ENCODE measurements around the gene TANGO6.
"Not testable (repeated sequence)": the region's sequence is repeated elsewhere in the genome, so short reads cannot be mapped to it uniquely, and the experiment has no call there.

Gene TANGO6

DNA sequence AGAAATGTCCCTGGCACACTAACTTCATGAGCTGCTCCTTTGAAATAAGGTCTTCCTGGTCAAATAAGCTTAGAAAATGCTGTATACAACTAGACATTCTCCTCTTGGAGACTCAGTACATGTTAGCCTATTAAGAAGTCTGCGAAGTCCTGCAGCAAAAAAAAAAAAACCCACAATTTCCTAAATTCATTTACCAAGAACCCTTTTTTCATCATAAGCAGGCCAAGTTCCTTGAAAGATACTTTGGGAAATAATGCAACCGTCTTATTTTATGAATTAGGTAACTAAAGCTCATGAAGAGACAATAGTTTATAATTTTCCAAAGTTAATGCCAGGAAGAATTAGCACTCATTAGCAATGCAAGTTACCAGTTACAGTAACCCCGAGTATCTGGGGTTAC is 213.1 kb downstream of the TANGO6 start:
- no peak for DNase-seq (ENCODE audit: low read depth in 2 of 2)

DNA sequence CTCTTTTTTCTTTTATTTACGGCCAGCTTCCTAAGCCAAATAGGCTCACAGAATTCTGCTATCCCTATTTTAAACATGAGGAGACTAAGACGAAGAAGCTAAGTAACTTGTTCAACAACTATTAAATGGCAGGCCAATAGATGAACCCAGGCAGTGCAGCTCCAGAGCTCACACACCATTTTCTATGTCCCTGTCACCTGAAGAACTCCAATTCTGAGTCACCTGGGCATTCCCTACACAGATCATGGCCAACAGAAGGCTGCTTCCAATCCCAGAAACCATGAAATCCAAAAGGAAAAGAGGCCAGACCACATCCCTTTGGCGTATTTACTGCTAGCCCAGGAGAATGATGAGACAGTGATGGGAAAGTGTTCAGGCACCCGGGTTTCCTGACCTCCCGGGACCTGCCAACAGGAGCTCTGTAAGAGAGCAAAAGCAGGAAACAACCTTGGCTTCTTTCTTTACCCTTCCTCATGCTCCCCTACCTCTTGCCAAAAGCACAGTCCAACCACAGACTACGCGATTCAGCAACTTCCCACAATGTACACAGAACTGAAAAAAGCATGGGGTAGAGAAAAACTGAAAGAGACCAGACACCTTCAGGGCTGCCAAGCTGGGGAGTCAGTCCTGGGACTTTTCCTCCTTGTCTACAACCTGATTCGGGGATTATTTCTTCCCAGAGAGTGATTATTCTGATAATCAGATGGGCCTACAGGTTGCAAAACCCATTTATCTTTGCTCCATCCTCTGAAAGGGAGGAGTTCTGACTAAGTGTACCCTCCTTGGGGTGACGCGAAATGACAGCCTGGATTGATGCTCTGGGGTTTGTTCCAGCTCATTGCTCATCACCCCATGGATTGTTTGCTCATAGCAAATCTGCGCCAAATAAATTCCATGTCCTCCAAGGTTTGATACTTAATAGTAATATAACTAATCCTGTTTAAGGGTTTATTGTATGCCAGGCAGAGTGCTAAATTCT is 214.4 kb downstream of the TANGO6 start:
- no peak for DNase-seq (ENCODE audit: low read depth in 2 of 2)

DNA sequence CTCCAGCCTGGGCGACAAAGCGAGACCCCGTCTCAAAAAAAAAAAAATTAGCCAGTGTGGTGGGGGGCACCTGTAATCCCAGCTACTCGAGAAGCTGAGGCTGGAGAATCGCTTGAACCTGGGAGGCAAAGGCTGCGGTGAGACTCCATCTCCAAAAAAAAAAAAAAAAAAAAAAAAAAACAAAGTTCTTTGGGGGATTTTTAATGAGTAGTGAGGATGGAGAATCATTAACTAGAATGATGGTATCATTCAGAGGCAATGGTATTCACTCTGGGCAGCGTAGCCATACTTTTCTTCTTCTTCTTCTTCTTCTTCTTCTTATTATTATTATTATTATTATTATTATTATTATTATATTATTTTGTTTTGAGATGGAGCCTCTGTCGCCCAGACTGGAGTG is 220.2 kb downstream of the TANGO6 start:
- not testable (repeated sequence) for DNase-seq (ENCODE audit: low read depth in 2 of 2)

DNA sequence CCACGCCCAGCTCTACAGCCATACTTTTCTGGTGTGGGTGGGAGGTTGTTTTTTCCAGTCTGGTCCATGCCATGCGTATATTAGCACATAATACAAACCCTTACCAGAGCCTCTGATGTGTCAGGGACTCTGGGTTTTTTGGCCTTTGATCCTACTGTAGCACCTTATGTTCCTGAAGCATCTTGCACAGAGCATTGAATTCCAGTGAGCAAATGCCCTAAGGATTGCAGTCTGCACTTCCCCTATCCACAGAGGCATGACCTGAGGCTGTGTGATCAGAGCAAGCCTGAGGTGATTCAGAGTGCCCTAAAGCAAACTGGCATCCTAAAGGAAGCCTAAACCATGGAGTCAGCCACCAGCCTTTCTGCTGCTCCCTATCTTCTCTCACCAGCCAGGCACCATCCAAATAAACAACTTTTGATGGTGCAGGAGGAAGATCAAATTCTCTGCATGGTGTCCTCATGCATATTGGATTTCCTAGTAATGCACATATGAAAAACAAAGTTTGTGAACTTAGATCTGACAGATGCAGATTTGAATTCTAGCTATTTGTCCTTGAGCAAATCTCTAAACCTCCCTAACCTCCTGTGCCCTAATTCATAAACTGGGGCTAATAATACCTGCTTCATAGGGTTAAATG is 220.9 kb downstream of the TANGO6 start:
- DNase-seq (ENCODE audit: low read depth in 2 of 2), result no peak

DNA sequence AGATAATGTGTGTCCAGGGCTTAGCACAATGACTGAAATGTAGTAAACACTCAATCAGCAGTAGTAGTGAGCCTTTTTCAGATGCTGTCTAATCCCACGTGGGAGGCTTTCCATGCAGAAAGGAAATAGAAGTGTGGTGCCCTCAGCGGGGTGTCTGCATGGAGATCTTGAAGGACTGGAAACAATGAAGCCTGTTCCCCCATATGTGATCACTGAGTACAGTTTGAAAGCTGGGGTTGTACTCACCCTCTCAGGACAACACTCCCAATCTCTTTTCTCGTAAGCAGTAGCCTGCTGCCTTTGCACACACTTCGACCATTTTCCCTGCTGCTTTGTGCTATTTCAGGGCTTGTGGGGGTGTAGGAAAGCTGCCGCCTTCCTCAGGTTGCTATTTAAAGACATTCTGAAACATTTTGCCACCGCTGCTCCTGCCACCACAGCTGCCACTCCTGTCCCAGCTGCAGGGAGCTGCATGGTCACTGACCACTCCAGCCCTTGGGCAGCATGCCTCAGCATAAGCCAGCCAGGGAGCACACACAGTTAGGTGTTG is 221.5 kb downstream of the TANGO6 start:
- DNase-seq (ENCODE audit: low read depth in 2 of 2), result no peak

DNA sequence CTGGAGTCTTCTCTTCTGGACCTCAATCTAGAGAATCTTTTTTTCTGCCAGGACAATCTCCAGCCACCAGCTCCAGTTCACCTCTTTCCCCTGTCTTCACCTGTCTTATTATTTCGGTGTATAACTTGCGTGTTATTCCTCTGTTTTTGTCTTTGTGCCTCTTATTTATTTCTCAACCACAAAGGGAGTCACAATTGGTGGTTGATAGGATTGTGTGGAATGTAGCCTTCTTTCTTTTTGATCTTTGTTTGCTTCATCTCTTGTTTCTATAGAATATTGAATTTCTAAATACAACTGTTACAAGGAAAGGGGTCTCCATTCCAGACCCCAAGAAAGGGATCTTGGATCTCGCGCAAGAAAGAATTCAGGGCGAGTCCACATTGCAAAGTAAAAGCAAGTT is 226.2 kb downstream of the TANGO6 start:
- no peak for DNase-seq (ENCODE audit: low read depth in 2 of 2)

DNA sequence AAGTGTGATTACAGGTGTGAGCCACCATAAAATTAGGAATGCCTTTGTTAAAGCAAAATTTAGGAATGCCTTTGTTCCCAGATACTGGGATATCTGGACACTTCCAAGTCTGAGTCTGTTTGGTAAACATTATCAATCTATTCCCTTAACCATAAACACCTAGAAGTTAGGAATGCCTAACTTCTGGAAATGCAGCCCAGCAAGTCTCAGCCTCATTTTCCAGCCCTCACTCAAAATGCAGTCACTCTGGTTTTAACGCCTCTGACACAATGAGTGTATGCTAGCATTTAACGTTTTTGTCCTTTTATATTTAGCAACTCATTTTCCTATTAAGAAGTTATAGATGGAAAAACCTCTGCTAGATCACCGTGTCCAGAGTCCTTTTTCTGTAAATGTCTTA is 227.7 kb downstream of the TANGO6 start:
- DNase-seq (ENCODE audit: low read depth in 2 of 2), result no peak

DNA sequence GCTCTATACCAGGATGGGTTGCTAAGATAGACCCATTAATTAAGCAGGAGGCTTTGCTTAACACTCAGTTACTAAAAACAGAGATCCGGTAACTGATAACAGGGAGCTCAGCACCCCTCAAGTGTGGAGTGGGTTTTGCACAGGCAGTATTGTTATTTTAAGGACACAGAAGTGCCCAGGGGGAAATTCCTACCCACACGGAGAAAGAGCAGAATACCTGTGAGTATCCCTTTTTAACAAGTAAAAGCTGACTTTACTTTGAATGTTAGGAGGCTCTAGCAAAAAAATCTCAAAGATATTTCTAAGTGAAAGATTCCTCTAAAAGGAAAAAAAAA is 229.3 kb downstream of the TANGO6 start:
- no peak for DNase-seq (ENCODE audit: low read depth in 2 of 2)

DNA sequence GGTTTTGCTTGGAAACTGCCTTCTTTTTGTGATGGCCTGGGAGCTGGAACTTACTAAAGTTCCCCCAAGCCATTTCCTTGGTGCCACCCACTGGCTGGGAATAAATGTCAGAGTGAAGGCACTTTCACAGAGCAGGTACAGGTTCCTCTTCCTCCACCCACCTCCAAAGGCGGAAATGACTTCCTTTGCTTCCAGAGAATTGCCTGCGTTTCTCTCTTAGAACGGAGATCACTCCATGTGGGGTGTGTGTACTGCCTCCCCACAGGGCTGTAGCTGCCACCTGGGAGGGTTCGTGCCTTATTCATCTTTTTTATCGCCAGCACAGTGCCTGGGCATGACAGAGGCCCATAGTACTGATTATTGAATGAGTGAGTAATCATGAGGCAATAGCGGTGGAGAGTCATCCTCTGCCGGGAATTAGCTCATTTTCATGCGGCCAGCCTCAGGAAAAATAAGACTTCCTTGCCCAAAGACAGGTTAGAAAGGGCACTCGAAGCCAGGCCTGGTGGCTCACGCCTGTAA is 229.9 kb downstream of the TANGO6 start:
- no peak for DNase-seq (ENCODE audit: low read depth in 2 of 2)

DNA sequence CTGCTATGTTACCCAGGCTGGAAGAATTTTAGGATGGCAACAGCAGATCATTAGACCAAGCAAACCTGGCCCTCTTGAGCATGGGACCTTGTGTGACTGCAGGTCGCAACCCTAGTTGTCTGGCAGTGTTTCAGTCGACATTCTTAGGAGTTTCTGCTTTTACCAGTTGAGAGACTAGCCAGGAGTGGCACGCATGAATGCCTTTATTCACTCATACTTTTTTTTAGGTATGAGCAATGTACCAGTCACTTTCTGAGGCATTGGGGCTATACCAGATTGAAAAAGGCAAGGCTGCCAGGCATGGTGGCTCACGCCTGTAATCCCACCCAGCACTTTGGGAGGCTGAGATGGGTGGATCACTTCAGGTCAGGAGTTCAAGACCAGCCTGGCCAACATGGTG is 233.9 kb downstream of the TANGO6 start:
- DNase-seq (ENCODE audit: low read depth in 2 of 2), result no peak

DNA sequence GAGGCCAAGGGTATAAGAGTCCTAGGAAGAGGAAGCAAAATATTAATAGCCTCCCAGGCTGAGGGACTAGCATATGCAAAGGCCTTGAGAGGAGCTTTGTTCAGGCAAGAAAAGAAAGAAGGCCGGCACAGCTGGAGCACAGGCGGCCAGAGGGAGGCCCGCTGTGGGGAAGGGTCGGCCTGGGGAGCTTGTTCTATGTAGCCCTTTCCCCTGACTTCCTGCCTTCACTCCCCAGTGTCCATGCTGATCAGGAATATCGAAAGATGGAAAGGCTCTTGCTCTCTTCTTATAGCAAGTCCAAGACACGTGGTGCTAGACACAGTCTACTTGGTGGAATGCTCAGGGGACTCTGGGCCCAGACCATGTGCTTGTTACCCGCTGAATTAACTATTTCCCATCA is 234.7 kb downstream of the TANGO6 start:
- no peak for DNase-seq (ENCODE audit: low read depth in 2 of 2)

DNA sequence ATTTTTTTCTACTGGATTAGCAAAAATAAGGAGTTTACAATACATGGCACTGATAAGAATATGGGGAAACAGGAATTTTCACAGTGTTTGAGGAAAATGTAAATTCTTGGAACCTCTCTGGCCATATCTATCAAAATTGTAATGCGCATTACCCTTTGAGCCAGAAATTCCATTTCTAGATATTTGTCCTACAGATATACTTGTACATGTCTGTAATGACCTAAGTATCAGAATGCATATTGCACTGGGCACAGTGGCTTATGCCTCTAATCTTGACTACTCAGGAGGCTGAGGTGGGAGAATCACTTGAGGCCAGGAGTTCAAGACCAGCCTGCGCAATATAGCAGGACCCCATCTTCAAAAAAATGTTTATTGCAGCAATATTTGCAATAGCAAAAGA is 236.4 kb downstream of the TANGO6 start:
- no peak for DNase-seq (ENCODE audit: low read depth in 2 of 2)

DNA sequence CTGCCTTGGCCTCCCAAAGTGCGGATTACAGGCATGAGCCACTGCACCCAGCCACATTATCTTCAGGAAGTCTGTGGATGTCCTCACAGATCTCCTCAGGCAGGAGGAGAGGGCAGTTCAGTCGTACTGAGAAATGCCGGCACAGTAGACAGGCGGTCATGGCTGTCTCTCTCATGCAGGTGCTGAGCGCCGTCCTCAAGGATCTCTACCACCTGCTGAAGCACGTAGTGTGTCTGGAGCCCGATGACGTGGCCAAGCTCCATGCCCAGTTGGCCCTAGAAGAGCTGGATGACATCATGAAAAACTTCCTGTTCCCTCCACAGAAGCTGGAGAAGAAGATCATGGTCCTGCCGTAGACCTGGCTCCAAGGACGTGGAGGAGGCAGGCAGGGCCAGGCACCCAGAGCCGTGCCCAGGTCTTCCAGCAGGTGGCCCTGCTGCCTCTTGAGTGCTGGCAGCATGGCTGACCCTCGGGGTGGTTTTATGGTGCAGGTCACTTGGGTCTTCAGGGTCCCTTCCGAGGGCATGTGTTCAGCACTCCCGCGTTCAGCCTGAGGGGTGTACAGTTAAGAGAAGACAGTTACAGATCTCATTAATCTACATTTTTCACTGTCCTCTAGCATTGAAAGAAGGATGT is 240.1 kb downstream of the TANGO6 start:
- DNase-seq (ENCODE audit: low read depth in 2 of 2), result no peak

DNA sequence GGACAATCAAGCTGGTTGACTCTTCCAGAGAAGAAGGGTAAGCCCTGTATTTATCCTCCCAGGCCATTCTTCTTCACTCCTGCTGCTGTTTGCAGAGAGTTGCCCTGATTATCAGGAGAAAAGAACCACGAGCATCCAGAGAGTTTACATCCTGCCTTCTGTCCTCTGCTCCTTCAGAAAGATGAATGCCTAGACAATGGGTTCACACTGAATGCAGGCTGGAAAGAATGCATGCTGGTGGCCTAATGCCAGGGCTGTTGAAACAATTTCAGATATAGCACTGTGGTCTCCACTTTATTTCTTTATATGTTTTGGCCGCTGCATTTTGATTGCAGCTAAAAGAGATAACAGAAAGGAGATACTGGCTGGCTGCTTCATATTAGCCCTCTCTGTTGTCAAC is 241.0 kb downstream of the TANGO6 start:
- DNase-seq (ENCODE audit: low read depth in 2 of 2), result no peak

DNA sequence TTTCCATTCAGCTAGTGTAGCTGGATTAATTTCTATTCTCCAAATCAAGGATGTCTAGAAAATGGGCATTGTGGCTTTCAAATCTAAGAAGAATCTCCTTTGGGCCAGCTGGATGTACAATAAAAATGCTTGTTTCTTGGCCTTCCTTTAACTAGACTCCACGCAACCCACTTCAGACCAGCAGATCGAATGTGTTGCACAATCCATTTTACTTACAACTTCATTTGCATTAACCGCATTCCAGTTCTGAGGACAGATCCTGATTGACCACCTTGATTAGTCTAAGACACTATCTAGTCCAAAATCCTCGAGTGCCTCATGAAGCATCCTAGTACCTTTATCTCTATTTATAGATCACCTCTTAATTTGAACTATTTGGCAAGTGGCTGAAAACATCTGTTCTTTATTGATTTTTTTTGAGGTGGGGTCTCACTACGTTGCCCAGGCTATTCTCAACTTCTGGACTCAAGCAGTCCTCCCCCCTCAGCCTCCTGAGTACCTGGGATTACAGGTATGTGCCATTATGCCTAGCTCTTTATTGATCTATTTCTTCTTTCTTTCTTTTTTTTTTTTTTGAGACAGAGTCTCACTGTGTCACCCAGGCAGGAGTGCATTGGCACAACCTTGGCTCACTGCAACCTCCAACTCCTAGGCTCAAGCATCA is 241.8 kb downstream of the TANGO6 start:
- no peak for DNase-seq (ENCODE audit: low read depth in 2 of 2)

DNA sequence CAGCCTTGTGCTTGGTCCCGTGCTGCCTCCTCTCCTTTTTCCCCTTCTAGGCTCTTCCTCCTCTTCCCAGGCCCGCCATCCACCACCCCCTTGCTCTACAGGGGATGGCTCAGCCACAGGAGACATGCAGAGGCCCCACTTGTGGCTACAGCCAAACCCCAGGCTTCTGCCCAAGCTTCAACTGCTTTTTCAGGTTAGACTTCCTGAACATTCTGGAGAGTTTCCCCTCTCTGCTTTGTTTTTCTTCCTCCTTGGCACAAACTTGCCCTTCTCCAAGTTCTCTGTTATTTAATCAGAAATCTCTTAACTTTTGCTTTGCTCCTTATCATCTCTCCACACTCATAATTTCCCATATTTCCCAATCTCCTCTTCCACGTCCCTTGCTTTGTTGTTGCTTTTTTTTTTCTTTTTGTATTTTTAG is 243.8 kb downstream of the TANGO6 start:
- no peak for DNase-seq (ENCODE audit: low read depth in 2 of 2)

DNA sequence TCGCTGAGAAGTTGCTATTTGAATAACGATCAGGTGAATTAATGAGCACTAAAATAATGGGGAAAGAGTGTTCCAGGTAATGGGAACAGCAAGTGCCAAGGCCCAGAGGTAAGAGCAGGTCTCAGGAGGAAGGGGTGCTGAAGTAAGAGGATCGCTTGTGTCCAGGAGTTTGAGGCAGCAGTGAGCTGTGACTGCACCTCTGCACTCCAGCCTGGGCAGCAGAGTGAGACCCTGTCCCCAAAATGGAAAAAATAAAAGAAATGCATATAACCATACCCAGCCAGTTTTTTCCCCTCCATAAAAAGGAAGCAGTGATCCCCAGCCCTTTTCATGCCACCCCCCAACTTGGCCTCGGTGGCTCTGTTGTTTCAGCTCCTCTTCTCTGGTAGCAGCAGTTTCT is 245.4 kb downstream of the TANGO6 start:
- no peak for DNase-seq (ENCODE audit: low read depth in 2 of 2)

DNA sequence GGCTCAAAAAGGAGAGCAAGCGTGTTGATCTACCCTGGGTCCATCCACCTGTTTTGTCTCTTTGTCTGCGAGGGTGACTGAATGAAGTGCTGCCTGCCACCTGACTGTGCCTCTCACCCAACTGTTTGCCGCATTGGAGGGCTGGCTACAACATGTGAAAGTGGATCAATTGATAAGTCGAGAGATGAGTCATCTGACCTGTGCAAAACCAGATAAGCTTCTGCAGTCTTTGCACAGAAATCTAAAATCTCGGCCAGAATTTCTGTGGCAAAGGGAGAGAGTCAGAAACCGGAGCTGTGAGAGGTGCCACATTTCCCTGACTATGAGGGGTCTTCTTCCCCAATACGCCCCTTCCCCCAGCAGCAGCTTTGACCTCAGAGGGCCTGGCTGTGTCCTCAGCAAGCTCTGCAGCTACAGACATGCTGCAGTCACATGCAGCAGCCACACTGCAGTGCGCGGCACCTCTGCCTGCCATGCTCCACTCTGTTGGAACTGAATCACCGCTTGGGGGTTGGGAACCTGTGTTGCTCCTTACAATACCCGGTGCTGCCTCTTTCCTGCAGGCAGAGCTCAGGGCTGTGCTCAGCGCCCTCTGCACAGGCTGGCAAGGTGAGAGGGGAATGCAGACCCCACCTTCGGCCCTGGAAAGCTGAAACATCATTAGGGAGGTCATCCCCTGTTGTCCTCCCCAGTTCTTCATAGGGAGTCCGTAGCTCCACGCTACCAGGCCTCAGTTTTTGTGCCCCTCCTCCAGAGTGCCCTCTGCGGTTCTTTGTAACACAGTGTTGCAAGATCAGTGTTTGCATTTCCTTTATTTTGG is 246.0 kb downstream of the TANGO6 start:
- peak in 1 of 2 donors; percentile 4 for DNase-seq (ENCODE audit: low read depth in 2 of 2)

DNA sequence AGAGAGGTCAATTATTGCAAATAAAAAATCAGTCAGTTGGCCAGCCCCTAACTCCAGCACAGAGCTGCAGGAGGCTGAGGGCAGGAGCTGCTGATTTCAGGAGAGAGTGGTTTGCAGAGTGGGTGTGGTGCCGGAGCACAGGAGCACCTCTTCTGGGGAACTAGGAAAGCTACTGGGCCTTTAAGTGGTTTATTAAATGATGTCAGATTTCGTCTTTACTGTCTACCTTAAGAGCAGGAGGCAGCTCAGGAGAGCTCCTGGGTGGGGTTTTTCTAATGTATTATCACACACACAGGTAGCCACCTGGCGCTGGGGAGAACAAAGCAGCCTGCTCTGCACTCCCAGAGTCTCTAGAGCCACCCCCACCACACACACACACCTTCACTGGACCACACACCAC is 250.6 kb downstream of the TANGO6 start:
- no peak for DNase-seq (ENCODE audit: low read depth in 2 of 2)

DNA sequence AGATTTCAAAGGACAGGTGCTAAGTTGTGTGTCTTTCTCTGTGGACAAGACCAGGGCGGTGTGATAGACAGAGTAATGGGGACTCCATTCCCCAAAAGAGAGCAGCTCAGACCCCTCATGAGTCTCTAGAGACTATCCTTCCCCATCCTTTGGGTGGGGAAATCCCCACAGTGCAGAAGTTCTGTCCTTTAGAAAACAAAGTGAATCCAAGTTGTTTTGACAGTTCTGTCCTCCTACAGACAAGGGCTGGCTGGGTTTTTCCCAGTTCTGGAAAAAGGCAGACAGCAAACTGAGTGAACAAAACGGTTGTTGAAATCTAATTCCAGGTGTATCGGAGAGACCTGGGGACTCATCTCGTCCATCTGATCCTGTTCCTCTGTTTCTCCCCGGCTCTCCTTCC is 251.2 kb downstream of the TANGO6 start:
- DNase-seq (ENCODE audit: low read depth in 2 of 2), result no peak

DNA sequence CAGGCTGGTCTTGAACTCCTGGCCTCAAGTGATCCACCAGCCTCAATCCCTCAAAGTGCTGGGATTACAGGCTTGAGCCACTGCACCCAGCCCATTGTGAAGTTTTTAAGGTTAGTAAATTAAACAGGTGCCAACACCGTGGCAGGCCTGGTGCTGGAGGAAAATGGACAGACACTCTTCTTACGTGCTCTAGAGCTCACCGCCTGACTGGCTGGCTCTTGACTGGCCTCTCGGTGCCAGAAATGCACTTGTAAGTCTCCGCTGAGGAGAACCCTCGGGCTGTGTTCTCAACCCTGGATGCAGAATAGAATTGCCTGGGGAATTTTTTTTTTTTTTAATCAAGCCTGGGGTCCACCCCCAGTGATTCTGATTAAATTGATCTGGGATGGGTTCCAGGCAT is 251.9 kb downstream of the TANGO6 start:
- DNase-seq (ENCODE audit: low read depth in 2 of 2), result no peak

Data from activated CD8-positive, alpha-beta memory T cell treated with anti-CD3 and anti-CD28 coated beads for 4 hours (primary cell).